NCI-H446 treated with DMSO at 0.1 percent for 48 hours (cell line): ENCODE measurements around the gene PRRT1B.
"Not testable (repeated sequence)": the region's sequence is repeated elsewhere in the genome, so short reads cannot be mapped to it uniquely, and the experiment has no call there.

Experiments
- DNase-seq: peaks from one replicate; lab custom pipeline; 2025; lab: John Stamatoyannopoulos, UW

Gene PRRT1B

GRCh38 chr9:131522257-131523085 lies 22.9 kb upstream of the PRRT1B start:
- DNase-seq, result no peak

- no peak for DNase-seq
Observed at GRCh38 chr9:131523086-131523388, 22.3 kb upstream of the PRRT1B start.

GRCh38 chr9:131523451-131524435 lies 21.6 kb upstream of the PRRT1B start:
- DNase-seq, result no peak

- DNase-seq, result no peak
Observed at GRCh38 chr9:131524665-131525315, 20.5 kb upstream of the PRRT1B start.

GRCh38 chr9:131525643-131526565 lies 19.4 kb upstream of the PRRT1B start:
- no peak for DNase-seq

- no peak for DNase-seq
Observed at GRCh38 chr9:131528186-131528585, 17.1 kb upstream of the PRRT1B start.

GRCh38 chr9:131528886-131529505 lies 16.3 kb upstream of the PRRT1B start:
- DNase-seq, result no peak

- DNase-seq, result no peak
Observed at GRCh38 chr9:131529597-131530545, 15.5 kb upstream of the PRRT1B start.

GRCh38 chr9:131530546-131530919 lies 14.8 kb upstream of the PRRT1B start:
- DNase-seq, result no peak

GRCh38 chr9:131530920-131531832 lies 14.1 kb upstream of the PRRT1B start, which contains the start of gene UCK1:
Gene UCK1 (minus strand): TSS chr9:131531263. CDS start chr9:131531174, 89 bp downstream.
- peak; percentile 39 for DNase-seq

- DNase-seq, result no peak
Observed at GRCh38 chr9:131534721-131535237, 10.5 kb upstream of the PRRT1B start.

- no peak for DNase-seq
Observed at GRCh38 chr9:131537946-131538345, 7.4 kb upstream of the PRRT1B start.

- no peak for DNase-seq
Observed at GRCh38 chr9:131539223-131539923, 6.0 kb upstream of the PRRT1B start.

- no peak for DNase-seq
Observed at GRCh38 chr9:131543141-131543540, 2.2 kb upstream of the PRRT1B start.

- DNase-seq, result no peak
Observed at GRCh38 chr9:131545786-131546335, 538 bp downstream of the PRRT1B start.

- no peak for DNase-seq
Observed at GRCh38 chr9:131546336-131547084, 1.2 kb downstream of the PRRT1B start.

- DNase-seq, result not testable (repeated sequence)
Observed at GRCh38 chr9:131549186-131549585, 3.9 kb downstream of the PRRT1B start.
